Dendritic cell treated with granulocyte-macrophage colony-stimulating factor and Interleukin-4, amounts not matched to agents 40 ng/mL and 50 ng/mL, for 4 days (primary cell): ENCODE results near the gene STOML1.

Experiments
- H3K27ac Mint-ChIP-seq: one replicate; pipeline ENCODE4 v1.8.0; 2022; ENCODE audit warnings: mild to moderate bottlenecking, mixed read lengths
- H3K27me3 Mint-ChIP-seq: one replicate; pipeline ENCODE4 v1.8.0; 2022; ENCODE audit warnings: mild to moderate bottlenecking, mixed read lengths
- H3K36me3 Mint-ChIP-seq: one replicate; pipeline ENCODE4 v1.8.0; 2022; ENCODE audit warnings: low read depth, mixed read lengths
- H3K4me1 Mint-ChIP-seq: one replicate; pipeline ENCODE4 v1.8.0; 2022; ENCODE audit warnings: low read depth, mixed read lengths
- H3K4me3 Mint-ChIP-seq: one replicate; pipeline ENCODE4 v1.8.0; 2022; ENCODE audit warnings: mild to moderate bottlenecking, moderate library complexity, mixed read lengths
- H3K9me3 Mint-ChIP-seq: one replicate; pipeline ENCODE4 v1.8.0; 2022; ENCODE audit warnings: mixed read lengths
- intact Hi-C: fragments of 100-400 bp; cut with micrococcal nuclease; formaldehyde crosslinking; loops from one replicate; pipeline ENCODE4 v1.15.0; 2022

STOML1 gene

GRCh38 chr15:73996939-73997338 is 4.8 kb upstream of the STOML1 start:
- Mint-ChIP-seq H3K9me3 (no peaks in the 10 kb centered on the region), H3K4me1 (peaks cover 46% of the 10 kb centered on the region), H3K4me3 (peak overlapping the region; percentile 72), H3K27ac (peak overlapping the region; percentile 75), H3K27me3 (no peaks in the 10 kb centered on the region), H3K36me3 (peaks cover 53% of the 10 kb centered on the region)
- intact Hi-C loops: no loop called here

- Mint-ChIP-seq H3K27me3 (no peaks in the 10 kb centered on the region), H3K4me3 (peak overlapping the region; percentile 37), H3K27ac (peak overlapping the region; percentile 91), H3K4me1 (peaks cover 48% of the 10 kb centered on the region), H3K9me3 (no peaks in the 10 kb centered on the region), H3K36me3 (peaks cover 48% of the 10 kb centered on the region)
- intact Hi-C loops: no loop called here
Measured at GRCh38 chr15:73996267-73996666, 4.2 kb upstream of the STOML1 start.

GRCh38 chr15:73994912-73995622 is 3.0 kb upstream of the STOML1 start:
- peak overlapping the region; percentile 97 for H3K4me3 Mint-ChIP-seq
- intact Hi-C loops: no loop called here

GRCh38 chr15:73994413-73994883 is 2.4 kb upstream of the STOML1 start, which contains the start of gene PML:
TSS of gene PML (plus strand) at chr15:73994716. CDS start at chr15:73994813, 97 bp downstream.
- intact Hi-C loops: no loop called here
- no peaks in the 10 kb centered on the region for H3K9me3 Mint-ChIP-seq
- peak within 1 kb of the TSS; percentile 91 for H3K27ac Mint-ChIP-seq
- peaks cover 31% of the 10 kb centered on the region for H3K36me3 Mint-ChIP-seq
- H3K4me3 Mint-ChIP-seq: peak within 1 kb of the TSS; percentile 97
- peaks cover 50% of the 10 kb centered on the region for H3K4me1 Mint-ChIP-seq
- H3K27me3 Mint-ChIP-seq: no peaks in the 10 kb centered on the region

More at GRCh38 chr15:73994912-73995622, 3.0 kb upstream of the STOML1 start:
- H3K36me3 Mint-ChIP-seq: peaks cover 37% of the 10 kb centered on the region
- no peaks in the 10 kb centered on the region for H3K9me3 Mint-ChIP-seq
- H3K4me1 Mint-ChIP-seq: peaks cover 50% of the 10 kb centered on the region
- H3K27me3 Mint-ChIP-seq: no peaks in the 10 kb centered on the region
- H3K27ac Mint-ChIP-seq: peak overlapping the region; percentile 91

GRCh38 chr15:73993211-73993994 is 1.3 kb upstream of the STOML1 start:
- Mint-ChIP-seq H3K4me1 (peaks cover 52% of the 10 kb centered on the region), H3K4me3 (peak overlapping the region; percentile 97), H3K27me3 (no peaks in the 10 kb centered on the region), H3K36me3 (peaks cover 20% of the 10 kb centered on the region), H3K27ac (peak overlapping the region; percentile 91), H3K9me3 (no peaks in the 10 kb centered on the region)
- intact Hi-C loops: no loop called here

GRCh38 chr15:73992594-73992898 is 451 bp upstream of the STOML1 start:
- intact Hi-C loops: no loop called here
- no peaks in the 10 kb centered on the region for H3K27me3 Mint-ChIP-seq
- peak overlapping the region; percentile 90 for H3K4me3 Mint-ChIP-seq
- H3K4me1 Mint-ChIP-seq: peaks cover 50% of the 10 kb centered on the region
- peaks cover 13% of the 10 kb centered on the region for H3K36me3 Mint-ChIP-seq
- no peaks in the 10 kb centered on the region for H3K9me3 Mint-ChIP-seq
- peak overlapping the region; percentile 83 for H3K27ac Mint-ChIP-seq

- no peaks in the 10 kb centered on the region for H3K9me3 Mint-ChIP-seq
- H3K27ac Mint-ChIP-seq: peak overlapping the region; percentile 83
- H3K36me3 Mint-ChIP-seq: peaks cover 21% of the 10 kb centered on the region
- peaks cover 53% of the 10 kb centered on the region for H3K4me1 Mint-ChIP-seq
- intact Hi-C loops: no loop called here
- H3K27me3 Mint-ChIP-seq: no peaks in the 10 kb centered on the region
- H3K4me3 Mint-ChIP-seq: peak overlapping the region; percentile 90
Measured at GRCh38 chr15:73991260-73991659, 835 bp downstream of the STOML1 start.

GRCh38 chr15:73990250-73991005 is 1.7 kb downstream of the STOML1 start:
- Mint-ChIP-seq H3K27ac (no peak overlapping the region), H3K27me3 (no peaks in the 10 kb centered on the region), H3K4me1 (peaks cover 53% of the 10 kb centered on the region), H3K36me3 (peaks cover 27% of the 10 kb centered on the region), H3K9me3 (no peaks in the 10 kb centered on the region), H3K4me3 (no peak overlapping the region)
- intact Hi-C loops: no loop called here

GRCh38 chr15:73989001-73989798 is 2.9 kb downstream of the STOML1 start:
- H3K27me3 Mint-ChIP-seq: no peaks in the 10 kb centered on the region
- H3K36me3 Mint-ChIP-seq: peaks cover 20% of the 10 kb centered on the region
- H3K9me3 Mint-ChIP-seq: no peaks in the 10 kb centered on the region
- intact Hi-C loops: no loop called here
- no peak overlapping the region for H3K4me3 Mint-ChIP-seq
- peaks cover 59% of the 10 kb centered on the region for H3K4me1 Mint-ChIP-seq
- H3K27ac Mint-ChIP-seq: no peak overlapping the region

- Mint-ChIP-seq H3K4me1 (peaks cover 58% of the 10 kb centered on the region), H3K4me3 (no peak overlapping the region), H3K9me3 (no peaks in the 10 kb centered on the region), H3K27ac (no peak overlapping the region), H3K36me3 (peaks cover 26% of the 10 kb centered on the region), H3K27me3 (no peaks in the 10 kb centered on the region)
- intact Hi-C loops: no loop called here
Measured at GRCh38 chr15:73988445-73988969, 3.6 kb downstream of the STOML1 start.

- peaks cover 26% of the 10 kb centered on the region for H3K36me3 Mint-ChIP-seq
- H3K9me3 Mint-ChIP-seq: no peaks in the 10 kb centered on the region
- no peak overlapping the region for H3K27ac Mint-ChIP-seq
- intact Hi-C loops: no loop called here
- no peak overlapping the region for H3K4me3 Mint-ChIP-seq
- no peaks in the 10 kb centered on the region for H3K27me3 Mint-ChIP-seq
- peaks cover 58% of the 10 kb centered on the region for H3K4me1 Mint-ChIP-seq
Measured at GRCh38 chr15:73987681-73988444, 4.2 kb downstream of the STOML1 start.

- Mint-ChIP-seq H3K27ac (no peak overlapping the region), H3K27me3 (no peaks in the 10 kb centered on the region), H3K9me3 (no peaks in the 10 kb centered on the region), H3K4me3 (no peak overlapping the region), H3K4me1 (peaks cover 58% of the 10 kb centered on the region), H3K36me3 (peaks cover 26% of the 10 kb centered on the region)
- intact Hi-C loops: no loop called here
Measured at GRCh38 chr15:73987250-73987649, 4.8 kb downstream of the STOML1 start.

GRCh38 chr15:73986776-73987056 is 5.4 kb downstream of the STOML1 start:
- Mint-ChIP-seq H3K9me3 (no peaks in the 10 kb centered on the region), H3K27me3 (no peaks in the 10 kb centered on the region), H3K4me1 (peaks cover 62% of the 10 kb centered on the region), H3K27ac (no peak overlapping the region), H3K36me3 (peaks cover 26% of the 10 kb centered on the region), H3K4me3 (no peak overlapping the region)
- intact Hi-C loops: no loop called here
